A549 (cell line): Measurements from ENCODE around the gene COG8. TPM values are rescaled to one million over a fixed set of nuclear protein-coding genes. Genes with fewer than 3 reads are reported as not detected.

Source experiments
- ATAC-seq, 2 experiments: fragments of 200-7000 bp in 1 of 2; fragments of >200 bp in 1 of 2; cut with Nextera tagmentation in 1 of 2; cut with Tn5 transposase in 1 of 2; 3 replicates each; pipeline versions ENCODE4 v1.8.0 to v1.9.1; 2018 to 2020; ENCODE audit warnings: mild to moderate bottlenecking in 1 of 2, moderate library complexity in 1 of 2
- CTCF ChIA-PET: fragments of 300-600 bp; sonication (Branson Sonifier 250); formaldehyde crosslinking; extraction: SDS; loops from one replicate; lab custom pipeline; 2021; ENCODE audit warnings: antibody characterized with exemption, inconsistent platforms; lab: Yijun Ruan, JAX
- POLR2A ChIA-PET: fragments of 350-600 bp; formaldehyde crosslinking; extraction: SDS; loops from one replicate; lab custom pipeline; 2021; ENCODE audit warnings: antibody characterized with exemption, inconsistent platforms; lab: Yijun Ruan, JAX
- DNase-seq, 2 experiments: peaks; one replicate each; pipeline versions ENCODE4 v3.0.0 to v3.0.0-alpha.2; 2011 to 2016; ENCODE audit warnings: low read depth in 1 of 2, low spot score in 1 of 2
- FAIRE-seq: peaks from 2 replicates; lab custom pipeline; 2011; peaks lifted over from hg19 to GRCh38; lab: Jason Lieb, UNC
- H3K27ac ChIP-seq, 2 experiments: fragments of >200 bp; sonication (Bioruptor Twin); formaldehyde crosslinking; 3 replicates each; pipeline ENCODE4 v1.5.1; 2016 to 2017
- H3K4me1 ChIP-seq: fragments of >200 bp; sonication (Bioruptor Twin); formaldehyde crosslinking; 3 replicates; pipeline ENCODE4 v1.6.1; 2016
- H3K4me2 ChIP-seq: fragments of >200 bp; sonication (Bioruptor Twin); formaldehyde crosslinking; 3 replicates; pipeline ENCODE4 v1.6.1; 2016
- H3K4me3 ChIP-seq: fragments of >200 bp; sonication (Bioruptor Twin); formaldehyde crosslinking; 3 replicates; pipeline ENCODE4 v1.5.1; 2016
- H3K9me3 ChIP-seq: fragments of >200 bp; sonication (Bioruptor Twin); formaldehyde crosslinking; 3 replicates; pipeline ENCODE4 v1.6.1; 2016
- BHLHE40 ChIP-seq: IDR thresholded peaks from 2 replicates; pipeline ENCODE4 v1.6.1; 2012; ENCODE audit warnings: low read depth, low read length, inconsistent platforms
- CBX8 ChIP-seq: fragments of 200-600 bp; sonication (generic); IDR thresholded peaks from 2 replicates; pipeline ENCODE4 v1.6.1; 2016
- CEBPB ChIP-seq, 2 experiments: fragments of >200 bp in 1 of 2; sonication (Bioruptor Twin) in 1 of 2; formaldehyde crosslinking in 1 of 2; IDR thresholded peaks; 2 replicates each; pipeline ENCODE4 v1.6.1; 2012 to 2016
- CHD2 ChIP-seq: fragments of 150-350 bp; IDR thresholded peaks from 2 replicates; pipeline ENCODE4 v1.6.1; 2014; ENCODE audit warnings: low read length; ENCODE audit not compliant: partially characterized antibody
- CHD4 ChIP-seq: fragments of 200-600 bp; sonication (generic); IDR thresholded peaks from 2 replicates; pipeline ENCODE4 v1.6.1; 2016; ENCODE audit warnings: antibody characterized with exemption, mild to moderate bottlenecking, borderline replicate concordance
- GATA3 ChIP-seq: IDR thresholded peaks from 2 replicates; pipeline ENCODE4 v1.6.1; 2012; ENCODE audit warnings: borderline replicate concordance
- HDAC2 ChIP-seq: fragments of 200-600 bp; sonication (generic); IDR thresholded peaks from 2 replicates; pipeline ENCODE4 v1.6.1; 2016
- HOXA7 ChIP-seq: fragments of 250-450 bp; sonication (Bioruptor Pico); IDR thresholded peaks from 2 replicates; pipeline ENCODE4 v1.5.0; 2020; ENCODE audit warnings: mild to moderate bottlenecking, moderate library complexity
- HOXB13 ChIP-seq: fragments of 250-450 bp; sonication (Bioruptor Pico); IDR thresholded peaks from 2 replicates; pipeline ENCODE4 v1.5.0; 2020; ENCODE audit warnings: low read depth, mild to moderate bottlenecking, moderate library complexity
- KDM1A ChIP-seq: fragments of 200-600 bp; sonication (generic); IDR thresholded peaks from 2 replicates; pipeline ENCODE4 v1.6.1; 2016; ENCODE audit warnings: low read depth, mild to moderate bottlenecking
- KDM5A ChIP-seq: fragments of 200-600 bp; sonication (generic); IDR thresholded peaks from 2 replicates; pipeline ENCODE4 v1.6.1; 2016; ENCODE audit warnings: antibody characterized with exemption, mild to moderate bottlenecking
- MAZ ChIP-seq: fragments of 150-350 bp; IDR thresholded peaks from 2 replicates; pipeline ENCODE4 v1.6.1; 2014; ENCODE audit warnings: antibody characterized with exemption, low read depth, low read length, borderline replicate concordance
- MYC ChIP-seq: IDR thresholded peaks from 2 replicates; pipeline ENCODE4 v1.6.1; 2012; ENCODE audit warnings: mild to moderate bottlenecking, inconsistent platforms, low read length, improper control_type of control experiment, borderline replicate concordance
- NR3C1 ChIP-seq: fragments of >200 bp; sonication (Bioruptor Twin); formaldehyde crosslinking; IDR thresholded peaks from 3 replicates; pipeline ENCODE4 v1.6.1; 2017
- PHF8 ChIP-seq: fragments of 200-600 bp; sonication (generic); IDR thresholded peaks from 2 replicates; pipeline ENCODE4 v1.6.1; 2016; ENCODE audit warnings: low read depth, mild to moderate bottlenecking, antibody characterized with exemption, moderate library complexity, borderline replicate concordance
- SMC3 ChIP-seq: fragments of >200 bp; sonication (Bioruptor Twin); formaldehyde crosslinking; IDR thresholded peaks from 3 replicates; pipeline ENCODE4 v1.6.1; 2018; ENCODE audit warnings: inconsistent platforms
- SREBF2 ChIP-seq: fragments of 450-650 bp; IDR thresholded peaks from 2 replicates; pipeline ENCODE4 v1.6.1; 2014; ENCODE audit warnings: mild to moderate bottlenecking, moderate library complexity
- ZC3H11A ChIP-seq: fragments of 450-650 bp; IDR thresholded peaks from 2 replicates; pipeline ENCODE4 v1.6.1; 2014; ENCODE audit warnings: antibody characterized with exemption, mild to moderate bottlenecking
- ZSCAN20 ChIP-seq: fragments of 250-450 bp; sonication (Bioruptor Pico); IDR thresholded peaks from 2 replicates; pipeline ENCODE4 v1.8.0; 2022; ENCODE audit warnings: mild to moderate bottlenecking, moderate library complexity
- WGBS: methylation state at CpG from one replicate; pipeline ENCODE4 v1.1.6; 2017; ENCODE audit errors: missing lambda C conversion rate; 5-methylcytosine and 5-hydroxymethylcytosine counted together
- polyA plus RNA-seq, 4 experiments: library from polyadenylated mRNA; depleted of rRNA in 3 of 4; stranded (reverse); fragments of >200 nt; fragmentation: RNase III in 1 of 4; extraction: RNeasy Plus Mini Kit Qiagen cat#74134 plus additional on column Dnase treatment in 1 of 4; gene quantifications; 2 replicates in 3 of 4; 3 replicates in 1 of 4; pipeline ENCODE4 v1.2.3, GENCODE V29; 2011 to 2017
- TF ChIP-seq, protein P1 (sequence below): fragments of 150-350 bp; IDR thresholded peaks from 2 replicates; pipeline ENCODE4 v1.6.1; 2014; ENCODE audit warnings: low read depth, mild to moderate bottlenecking, low read length
- TF ChIP-seq, protein P2 (sequence below): fragments of >200 bp; sonication (Bioruptor Twin); formaldehyde crosslinking; IDR thresholded peaks from 2 replicates; pipeline ENCODE4 v1.6.1; 2016
- TF ChIP-seq, protein P3 (sequence below): fragments of >200 bp; sonication (Bioruptor Twin); formaldehyde crosslinking; IDR thresholded peaks from 3 replicates; pipeline ENCODE4 v1.6.1; 2016

The COG8 gene
- polyA plus RNA-seq, 2 of the 4 experiments (the other 2 are of a cell fraction) = 21.4 to 24.3 TPM

DNA sequence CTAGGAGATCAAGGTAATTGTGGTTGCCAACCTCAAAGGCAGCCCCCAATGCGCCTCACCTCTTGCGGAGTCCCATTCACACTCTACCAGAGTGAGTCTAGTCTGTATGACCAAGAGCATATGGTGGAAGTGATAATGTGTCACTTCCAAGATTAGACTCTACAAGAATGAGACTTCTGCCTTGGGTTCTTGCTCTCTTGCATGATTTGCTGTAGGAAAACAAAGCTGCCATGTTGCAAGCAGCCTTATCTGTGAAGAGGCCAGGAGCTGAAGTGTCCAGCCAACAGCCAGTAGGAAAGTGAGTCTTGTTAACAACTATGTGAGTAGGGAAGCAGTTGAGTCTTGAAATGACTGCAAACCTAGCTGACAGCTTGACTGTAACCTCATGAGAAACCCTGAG is 43.1 kb upstream of the COG8 start:
- CTCF ChIA-PET = interaction anchor here (1.0 kb wide), 2 partner anchors 9 to 20 kb away, joined by 3 read pairs; no protein-coding TSS in a partner anchor
- Histone ChIP-seq H3K4me2 (no peak overlapping the region), H3K4me3 (no peak overlapping the region), H3K27ac (no peak overlapping the region), H3K4me1 (peaks cover 12% of the 10 kb centered on the region; the same call in 2 of the 3 replicates), H3K9me3 (no peaks in the 10 kb centered on the region)
- 95% methylated on average over 2 of the region's 2 CpGs for WGBS
- DNase-seq (no peak), FAIRE-seq (no peak), ATAC-seq (no peak)
- TF ChIP-seq CHD2 (no peak), HOXA7 (CRISPR knock-in tag) (no peak), MYC (no peak), NR3C1 (no peak), BHLHE40 (no peak), HOXB13 (CRISPR knock-in tag) (no peak), CEBPB (IDR thresholded peaks at IDR 0.05) (no peak)
- TF ChIP-seq, protein P1, sequence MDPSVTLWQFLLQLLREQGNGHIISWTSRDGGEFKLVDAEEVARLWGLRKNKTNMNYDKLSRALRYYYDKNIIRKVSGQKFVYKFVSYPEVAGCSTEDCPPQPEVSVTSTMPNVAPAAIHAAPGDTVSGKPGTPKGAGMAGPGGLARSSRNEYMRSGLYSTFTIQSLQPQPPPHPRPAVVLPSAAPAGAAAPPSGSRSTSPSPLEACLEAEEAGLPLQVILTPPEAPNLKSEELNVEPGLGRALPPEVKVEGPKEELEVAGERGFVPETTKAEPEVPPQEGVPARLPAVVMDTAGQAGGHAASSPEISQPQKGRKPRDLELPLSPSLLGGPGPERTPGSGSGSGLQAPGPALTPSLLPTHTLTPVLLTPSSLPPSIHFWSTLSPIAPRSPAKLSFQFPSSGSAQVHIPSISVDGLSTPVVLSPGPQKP = no peak
- POLR2A ChIA-PET = no interaction called here

DNA sequence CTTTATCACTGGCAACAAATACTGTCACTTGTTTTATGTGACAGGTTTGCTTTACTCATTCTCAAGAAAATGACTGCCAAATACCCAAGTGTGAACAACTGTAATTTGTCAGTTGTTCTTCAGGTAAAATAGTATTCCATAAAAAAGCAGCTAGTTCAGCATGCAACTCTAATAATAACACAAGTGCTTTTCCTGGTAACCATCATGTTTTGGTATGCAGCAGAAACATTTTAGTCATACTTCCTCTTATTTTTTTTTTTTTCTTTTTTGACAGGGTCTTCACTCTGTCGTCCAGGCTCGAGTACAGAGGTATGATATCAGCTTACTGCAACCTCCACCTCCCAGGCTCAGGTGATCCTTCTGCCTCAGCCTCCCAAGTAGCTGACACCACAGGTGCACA is 41.9 kb upstream of the COG8 start:
- no peak for DNase-seq
- TF ChIP-seq, protein P2, sequence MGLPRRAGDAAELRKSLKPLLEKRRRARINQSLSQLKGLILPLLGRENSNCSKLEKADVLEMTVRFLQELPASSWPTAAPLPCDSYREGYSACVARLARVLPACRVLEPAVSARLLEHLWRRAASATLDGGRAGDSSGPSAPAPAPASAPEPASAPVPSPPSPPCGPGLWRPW = no peak
- TF ChIP-seq, protein P1 = no peak
- TF ChIP-seq, all 56 proteins: peak for 0
- FAIRE-seq (no peak), ATAC-seq (no peak)
- POLR2A ChIA-PET = no interaction called here
- no peaks in the 10 kb centered on the region for H3K9me3 ChIP-seq
- CTCF ChIA-PET = interaction anchor here (1.1 kb wide), 1 partner anchor 41 kb away, joined by 3 read pairs; no protein-coding TSS in a partner anchor
- H3K4me3 ChIP-seq = no peak overlapping the region
- no peak overlapping the region for H3K27ac ChIP-seq
- peaks cover 12% of the 10 kb centered on the region; the same call in 2 of the 3 replicates for H3K4me1 ChIP-seq
- WGBS = 95% methylated on average over 2 of the region's 2 CpGs
- H3K4me2 ChIP-seq = no peak overlapping the region

DNA sequence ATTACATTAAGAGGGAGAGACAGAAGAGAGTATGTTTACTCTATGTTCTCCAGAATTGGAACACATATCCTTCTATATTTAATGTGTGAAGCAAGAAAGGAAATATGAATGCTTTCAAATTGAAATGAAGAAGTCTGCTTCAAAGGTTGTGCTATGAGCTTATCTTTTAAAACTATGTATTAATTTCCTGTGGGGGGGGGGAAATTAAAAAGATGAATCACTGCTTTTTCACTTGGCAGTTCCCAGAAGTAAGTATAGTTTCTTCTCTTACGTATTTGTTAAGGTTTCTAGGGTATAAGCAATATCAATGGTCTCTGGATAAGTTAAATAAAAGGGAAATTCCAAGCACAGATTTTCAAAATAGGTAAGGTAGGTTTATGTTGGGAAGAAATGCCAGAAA is 39.4 kb upstream of the COG8 start:
- no peak overlapping the region for H3K4me3 ChIP-seq
- no peak overlapping the region for H3K4me2 ChIP-seq
- 93% methylated on average over 1 of the region's 1 CpG for WGBS
- no peak for DNase-seq
- TF ChIP-seq CBX8 (no peak), ZSCAN20 (CRISPR knock-in tag) (no peak), MYC (no peak), MAZ (no peak), HDAC2 (no peak), KDM1A (no peak), SMC3 (no peak), SREBF2 (no peak), ZC3H11A (no peak), KDM5A (no peak), HOXA7 (CRISPR knock-in tag) (no peak), CHD4 (no peak), GATA3 (no peak), CHD2 (no peak), PHF8 (no peak)
- TF ChIP-seq, protein P3, sequence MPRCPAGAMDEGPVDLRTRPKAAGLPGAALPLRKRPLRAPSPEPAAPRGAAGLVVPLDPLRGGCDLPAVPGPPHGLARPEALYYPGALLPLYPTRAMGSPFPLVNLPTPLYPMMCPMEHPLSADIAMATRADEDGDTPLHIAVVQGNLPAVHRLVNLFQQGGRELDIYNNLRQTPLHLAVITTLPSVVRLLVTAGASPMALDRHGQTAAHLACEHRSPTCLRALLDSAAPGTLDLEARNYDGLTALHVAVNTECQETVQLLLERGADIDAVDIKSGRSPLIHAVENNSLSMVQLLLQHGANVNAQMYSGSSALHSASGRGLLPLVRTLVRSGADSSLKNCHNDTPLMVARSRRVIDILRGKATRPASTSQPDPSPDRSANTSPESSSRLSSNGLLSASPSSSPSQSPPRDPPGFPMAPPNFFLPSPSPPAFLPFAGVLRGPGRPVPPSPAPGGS = no peak
- TF ChIP-seq, all 56 proteins: peak for 0
- peaks cover 3% of the 10 kb centered on the region; the same call in 1 of the 3 replicates for H3K4me1 ChIP-seq
- ATAC-seq = no peak
- no peaks in the 10 kb centered on the region for H3K9me3 ChIP-seq
- FAIRE-seq = no peak
- no peak overlapping the region for H3K27ac ChIP-seq
- CTCF ChIA-PET = interaction anchor here (1.0 to 1.5 kb wide), 3 partner anchors 12 to 24 kb away, joined by 3 to 4 read pairs (median 3); no protein-coding TSS in a partner anchor
- POLR2A ChIA-PET = no interaction called here
